ENCODE measurements around the gene TMED3. TPM values are rescaled to one million over a fixed set of nuclear protein-coding genes. Genes with fewer than 3 reads are reported as not detected.

Gene TMED3
- polyA plus RNA-seq, 1 donor from 2014 or later = 70.8 TPM

DNA sequence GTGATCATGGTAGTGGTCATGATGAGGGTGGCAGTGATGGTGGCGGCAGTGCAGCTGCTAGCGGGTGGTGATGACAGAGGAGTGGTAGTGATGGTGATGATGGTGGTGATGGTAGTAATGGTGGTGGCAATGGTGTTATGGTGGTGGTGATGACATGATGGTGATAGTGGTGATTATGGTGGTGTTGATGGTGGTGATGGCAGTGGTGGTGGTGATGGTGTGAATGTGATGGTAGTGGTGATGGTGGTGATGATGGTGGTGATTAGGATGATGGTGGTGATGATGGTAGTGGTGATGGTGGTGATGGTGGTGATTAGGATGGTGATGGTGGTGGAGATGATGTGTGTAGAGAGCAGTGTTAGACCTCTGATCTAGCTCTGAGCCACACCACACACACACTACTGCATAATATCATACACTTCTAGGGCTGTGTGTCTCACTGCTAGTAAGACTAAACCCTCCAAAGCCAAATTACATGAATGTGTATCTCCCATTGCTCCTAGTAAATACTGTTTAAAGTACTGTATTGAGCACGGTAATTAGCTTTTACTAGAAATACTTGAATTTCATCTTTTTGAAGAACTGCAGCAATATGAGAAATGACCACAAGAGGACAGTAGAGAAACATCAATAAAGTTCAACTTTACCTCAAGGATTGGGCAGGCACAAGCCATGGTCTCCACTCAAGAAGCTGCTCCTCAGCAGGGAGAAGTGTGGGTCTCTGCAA is 28.8 kb downstream of the TMED3 start:
- H3K27me3 Mint-ChIP-seq = no peaks in the 10 kb centered on the region
- H3K9me3 Mint-ChIP-seq = no peaks in the 10 kb centered on the region
- H3K4me1 Mint-ChIP-seq = no peaks in the 10 kb centered on the region
- peaks cover 3% of the 10 kb centered on the region for H3K36me3 Mint-ChIP-seq
- H3K4me3 Mint-ChIP-seq = no peak overlapping the region
- no peak overlapping the region for H3K27ac Mint-ChIP-seq

- Mint-ChIP-seq H3K4me1 (no peaks in the 10 kb centered on the region), H3K27me3 (no peaks in the 10 kb centered on the region), H3K27ac (no peak overlapping the region), H3K36me3 (peaks cover 3% of the 10 kb centered on the region), H3K4me3 (no peak overlapping the region), H3K9me3 (no peaks in the 10 kb centered on the region)
Observed at GRCh38 chr15:79340315-79340602, 29.3 kb downstream of the TMED3 start.

DNA sequence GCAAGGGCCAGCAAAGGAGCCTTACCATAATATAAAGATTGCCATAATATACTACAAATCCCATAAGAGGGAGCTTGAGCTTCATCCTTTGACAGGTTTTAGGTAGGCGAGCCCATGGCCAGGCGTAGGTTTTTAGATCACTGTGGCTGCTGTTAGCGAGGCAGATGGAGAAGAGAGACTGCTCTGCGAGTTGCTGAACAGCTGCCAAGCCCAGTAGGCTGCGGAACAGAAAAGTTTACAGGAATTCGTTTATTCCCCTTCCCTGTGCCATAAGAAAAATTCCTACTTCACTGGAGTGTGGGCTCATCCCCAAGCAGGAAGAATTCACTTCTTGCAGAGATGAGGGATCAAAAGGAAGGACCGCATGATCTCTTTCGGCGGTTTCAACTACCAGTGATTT is 30.5 kb downstream of the TMED3 start:
- Mint-ChIP-seq H3K27me3 (no peaks in the 10 kb centered on the region), H3K9me3 (no peaks in the 10 kb centered on the region), H3K36me3 (peaks cover 3% of the 10 kb centered on the region), H3K4me3 (peak overlapping the region in 1 of 4 donors; percentile 13), H3K4me1 (peaks cover 0 to 3% (median 0%) of the 10 kb centered on the region in 3 donors), H3K27ac (no peak overlapping the region)

GRCh38 chr15:79349525-79349924 is 38.6 kb downstream of the TMED3 start:
- Mint-ChIP-seq H3K27me3 (no peaks in the 10 kb centered on the region), H3K4me1 (peaks cover 0 to 3% (median 0%) of the 10 kb centered on the region in 3 donors), H3K27ac (no peak overlapping the region), H3K36me3 (peaks cover 2% of the 10 kb centered on the region), H3K9me3 (no peaks in the 10 kb centered on the region), H3K4me3 (no peak overlapping the region)

DNA sequence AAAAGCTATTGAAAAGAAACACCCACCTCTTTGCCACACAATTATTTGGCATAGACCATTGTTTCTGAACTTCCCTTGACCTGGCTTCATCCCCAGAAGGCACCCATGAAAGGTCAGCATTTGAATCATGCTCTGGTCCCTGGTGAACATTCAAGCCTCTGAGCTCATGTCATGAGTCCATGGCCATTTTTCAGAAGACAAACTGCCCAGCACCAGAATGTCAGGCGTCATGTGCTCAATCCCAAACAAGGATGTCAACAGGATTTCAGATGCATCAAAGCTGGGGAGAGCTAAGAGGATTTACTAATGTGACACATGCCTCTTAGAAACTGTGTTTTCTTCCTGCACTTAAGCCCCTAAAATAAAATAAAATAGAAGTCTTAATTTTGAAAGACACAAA is 41.3 kb downstream of the TMED3 start:
- no peak overlapping the region for H3K4me3 Mint-ChIP-seq
- no peaks in the 10 kb centered on the region for H3K4me1 Mint-ChIP-seq
- no peak overlapping the region for H3K27ac Mint-ChIP-seq
- no peaks in the 10 kb centered on the region for H3K27me3 Mint-ChIP-seq
- peaks cover 2% of the 10 kb centered on the region for H3K36me3 Mint-ChIP-seq
- H3K9me3 Mint-ChIP-seq = no peaks in the 10 kb centered on the region

- H3K4me1 Mint-ChIP-seq = peaks cover 0 to 4% (median 0%) of the 10 kb centered on the region in 3 donors
- H3K27me3 Mint-ChIP-seq = no peaks in the 10 kb centered on the region
- peak overlapping the region in 1 of 4 donors; percentile 49 for H3K4me3 Mint-ChIP-seq
- H3K27ac Mint-ChIP-seq = no peak overlapping the region
- peaks cover 0 to 1% (median under 1%) of the 10 kb centered on the region in 3 donors for H3K9me3 Mint-ChIP-seq
- H3K36me3 Mint-ChIP-seq = peaks cover 2% of the 10 kb centered on the region
Observed at GRCh38 chr15:79357566-79357965, 46.7 kb downstream of the TMED3 start.

GRCh38 chr15:79358069-79358468 is 47.2 kb downstream of the TMED3 start:
- H3K27me3 Mint-ChIP-seq = no peaks in the 10 kb centered on the region
- H3K9me3 Mint-ChIP-seq = peaks cover 0 to 1% (median 1%) of the 10 kb centered on the region in 3 donors
- no peak overlapping the region for H3K4me3 Mint-ChIP-seq
- peaks cover 0 to 4% (median 0%) of the 10 kb centered on the region in 3 donors for H3K4me1 Mint-ChIP-seq
- H3K27ac Mint-ChIP-seq = no peak overlapping the region
- H3K36me3 Mint-ChIP-seq = peaks cover 2% of the 10 kb centered on the region

GRCh38 chr15:79364571-79365240 is 53.8 kb downstream of the TMED3 start:
- Mint-ChIP-seq H3K27ac (no peak overlapping the region), H3K4me1 (no peaks in the 10 kb centered on the region)

GRCh38 chr15:79365765-79366164 is 54.9 kb downstream of the TMED3 start:
- H3K27ac Mint-ChIP-seq = no peak overlapping the region
- peaks cover 0 to 1% (median 0%) of the 10 kb centered on the region in 3 donors for H3K9me3 Mint-ChIP-seq
- H3K4me1 Mint-ChIP-seq = no peaks in the 10 kb centered on the region
- H3K27me3 Mint-ChIP-seq = no peaks in the 10 kb centered on the region
- no peak overlapping the region for H3K4me3 Mint-ChIP-seq
- H3K36me3 Mint-ChIP-seq = peaks cover 3% of the 10 kb centered on the region

More at GRCh38 chr15:79364571-79365240, 53.8 kb downstream of the TMED3 start:
- Mint-ChIP-seq H3K36me3 (peaks cover 3% of the 10 kb centered on the region), H3K9me3 (peaks cover 0 to 1% (median 1%) of the 10 kb centered on the region in 3 donors), H3K27me3 (no peaks in the 10 kb centered on the region), H3K4me3 (no peak overlapping the region)

DNA sequence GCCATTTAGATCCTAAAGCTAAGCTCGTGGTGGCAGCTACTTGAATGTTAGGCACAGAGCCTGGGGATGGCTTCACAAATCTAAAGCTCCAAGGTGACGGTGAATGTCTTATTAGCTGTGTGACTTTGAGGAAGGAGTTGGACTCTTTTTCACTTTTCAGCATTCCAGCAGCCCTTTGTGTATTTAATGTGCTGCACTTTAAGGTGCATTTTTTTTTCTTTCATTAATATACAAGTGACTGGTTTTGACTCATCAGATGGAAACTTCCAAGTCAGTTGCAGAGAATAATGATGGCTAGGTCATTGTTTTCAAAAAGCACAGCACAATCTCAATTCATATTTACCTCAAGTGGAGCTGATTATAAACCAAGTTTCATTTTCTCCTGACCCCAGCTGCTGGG is 55.8 kb downstream of the TMED3 start:
- no peaks in the 10 kb centered on the region for H3K27me3 Mint-ChIP-seq
- H3K27ac Mint-ChIP-seq = no peak overlapping the region
- peaks cover 0 to 1% (median 0%) of the 10 kb centered on the region in 3 donors for H3K9me3 Mint-ChIP-seq
- no peak overlapping the region for H3K4me3 Mint-ChIP-seq
- H3K4me1 Mint-ChIP-seq = no peaks in the 10 kb centered on the region
- peaks cover 1% of the 10 kb centered on the region for H3K36me3 Mint-ChIP-seq

GRCh38 chr15:79370716-79371115 is 59.8 kb downstream of the TMED3 start:
- H3K27ac Mint-ChIP-seq = no peak overlapping the region
- H3K9me3 Mint-ChIP-seq = no peaks in the 10 kb centered on the region
- no peaks in the 10 kb centered on the region for H3K4me1 Mint-ChIP-seq
- no peak overlapping the region for H3K4me3 Mint-ChIP-seq
- H3K36me3 Mint-ChIP-seq = peaks cover 3% of the 10 kb centered on the region
- H3K27me3 Mint-ChIP-seq = no peaks in the 10 kb centered on the region

DNA sequence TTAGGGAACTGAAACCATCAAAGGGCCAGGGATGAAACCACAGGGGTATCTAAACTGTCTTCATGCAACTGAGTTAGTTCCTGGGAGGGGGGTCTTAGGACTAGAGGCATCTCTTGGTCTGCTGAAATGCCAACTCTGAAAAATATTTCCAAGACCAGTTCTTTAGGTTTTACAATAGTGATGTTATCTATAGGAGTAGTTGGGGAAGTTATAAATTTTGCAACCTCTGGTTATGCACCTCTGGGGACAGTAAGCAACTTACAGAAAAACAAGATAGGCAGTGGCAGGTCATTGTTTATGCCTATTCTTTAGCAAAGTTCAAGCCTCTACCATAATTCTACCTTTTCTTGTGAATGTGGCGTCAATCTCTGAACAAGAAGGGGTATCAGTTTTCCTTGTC is 60.7 kb downstream of the TMED3 start:
- no peak overlapping the region for H3K27ac Mint-ChIP-seq
- peaks cover 2% of the 10 kb centered on the region for H3K36me3 Mint-ChIP-seq
- H3K4me1 Mint-ChIP-seq = no peaks in the 10 kb centered on the region
- H3K4me3 Mint-ChIP-seq = no peak overlapping the region
- H3K27me3 Mint-ChIP-seq = no peaks in the 10 kb centered on the region
- no peaks in the 10 kb centered on the region for H3K9me3 Mint-ChIP-seq

DNA sequence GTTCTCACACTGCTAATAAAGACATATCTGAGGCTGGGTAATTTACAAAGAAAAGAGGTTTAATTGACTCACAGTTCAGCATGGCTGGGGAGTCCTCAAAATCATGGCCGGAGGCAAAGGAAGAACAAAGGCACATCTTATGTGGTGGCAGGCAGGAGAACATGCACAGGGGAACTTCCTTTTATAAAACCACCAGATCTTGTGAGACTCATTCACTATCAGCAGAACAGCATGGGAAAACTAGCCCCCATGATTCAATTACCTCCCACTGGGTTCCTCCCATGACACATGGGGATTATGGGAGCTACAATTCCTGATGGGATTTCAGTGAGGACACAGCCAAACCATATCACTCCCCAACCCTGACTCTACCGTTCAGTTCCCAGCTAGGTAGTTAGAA is 61.5 kb downstream of the TMED3 start:
- no peaks in the 10 kb centered on the region for H3K27me3 Mint-ChIP-seq
- H3K36me3 Mint-ChIP-seq = peaks cover 2% of the 10 kb centered on the region
- no peaks in the 10 kb centered on the region for H3K4me1 Mint-ChIP-seq
- no peaks in the 10 kb centered on the region for H3K9me3 Mint-ChIP-seq
- H3K4me3 Mint-ChIP-seq = no peak overlapping the region
- H3K27ac Mint-ChIP-seq = no peak overlapping the region

All from IgD-negative memory B cell (primary cell).